ENCODE results near the gene U2AF1L4.

Gene U2AF1L4

GRCh38 chr19:35754370-35755130, 9.3 kb upstream of the U2AF1L4 start:
- no peak overlapping the region for H3K4me3 ChIP-seq (ENCODE audit: low read depth, low read length)
- DNase-seq (ENCODE audit: low read depth, low spot score) = no peak
- TF ChIP-seq CTCF (IDR thresholded peaks at IDR 0.05; ENCODE audit: low read depth, low read length) = no peak
- in situ Hi-C loops (cut with HindIII; ENCODE audit: low sequenced_read_pairs) = no loop called here

DNA sequence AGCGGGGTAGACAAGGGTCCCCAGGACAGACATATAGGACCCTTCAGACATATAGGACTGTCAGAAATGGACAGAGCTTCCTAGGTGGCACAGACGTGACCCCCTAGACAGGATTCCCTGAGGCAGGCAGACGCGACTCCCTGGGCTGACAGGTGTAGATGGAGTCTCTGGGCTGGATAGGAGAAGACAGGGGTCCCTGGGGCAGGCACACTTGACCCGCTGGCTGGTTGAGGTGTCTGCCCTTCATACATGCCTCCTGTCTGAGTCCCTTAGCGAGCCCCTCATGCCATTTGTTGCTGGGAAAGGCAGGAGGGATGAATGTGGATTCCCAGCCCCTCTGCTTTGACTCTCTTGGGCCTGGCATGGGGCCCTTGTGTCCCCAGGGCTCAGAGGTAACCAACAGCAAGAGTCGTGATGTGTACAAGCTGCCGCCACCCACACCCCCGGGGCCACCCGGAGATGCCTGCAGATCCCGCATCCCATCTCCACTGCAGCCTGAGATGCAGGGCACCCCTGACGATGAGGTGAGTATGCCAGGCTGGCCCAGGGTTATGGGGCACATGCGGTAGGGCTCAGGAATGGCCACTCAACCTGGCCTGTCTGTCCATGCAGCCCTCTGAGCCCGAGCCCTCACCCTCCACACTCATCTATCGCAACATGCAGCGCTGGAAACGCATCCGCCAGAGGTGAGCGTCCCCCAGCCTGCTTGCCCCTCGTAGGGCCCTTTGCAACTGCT, 8.6 kb upstream of the U2AF1L4 start:
- H3K4me3 ChIP-seq (ENCODE audit: low read depth, low read length) = no peak overlapping the region
- no peak for DNase-seq (ENCODE audit: low read depth, low spot score)
- no peak for TF ChIP-seq CTCF (IDR thresholded peaks at IDR 0.05; ENCODE audit: low read depth, low read length)
- in situ Hi-C loops (cut with HindIII; ENCODE audit: low sequenced_read_pairs) = no loop called here

- no peak for DNase-seq (ENCODE audit: low read depth, low spot score)
- no peak for TF ChIP-seq CTCF (IDR thresholded peaks at IDR 0.05; ENCODE audit: low read depth, low read length)
- in situ Hi-C loops (cut with HindIII; ENCODE audit: low sequenced_read_pairs) = no loop called here
- no peak overlapping the region for H3K4me3 ChIP-seq (ENCODE audit: low read depth, low read length)
These were observed 7.6 kb upstream of the U2AF1L4 start for GRCh38 chr19:35752746-35753350.

DNA sequence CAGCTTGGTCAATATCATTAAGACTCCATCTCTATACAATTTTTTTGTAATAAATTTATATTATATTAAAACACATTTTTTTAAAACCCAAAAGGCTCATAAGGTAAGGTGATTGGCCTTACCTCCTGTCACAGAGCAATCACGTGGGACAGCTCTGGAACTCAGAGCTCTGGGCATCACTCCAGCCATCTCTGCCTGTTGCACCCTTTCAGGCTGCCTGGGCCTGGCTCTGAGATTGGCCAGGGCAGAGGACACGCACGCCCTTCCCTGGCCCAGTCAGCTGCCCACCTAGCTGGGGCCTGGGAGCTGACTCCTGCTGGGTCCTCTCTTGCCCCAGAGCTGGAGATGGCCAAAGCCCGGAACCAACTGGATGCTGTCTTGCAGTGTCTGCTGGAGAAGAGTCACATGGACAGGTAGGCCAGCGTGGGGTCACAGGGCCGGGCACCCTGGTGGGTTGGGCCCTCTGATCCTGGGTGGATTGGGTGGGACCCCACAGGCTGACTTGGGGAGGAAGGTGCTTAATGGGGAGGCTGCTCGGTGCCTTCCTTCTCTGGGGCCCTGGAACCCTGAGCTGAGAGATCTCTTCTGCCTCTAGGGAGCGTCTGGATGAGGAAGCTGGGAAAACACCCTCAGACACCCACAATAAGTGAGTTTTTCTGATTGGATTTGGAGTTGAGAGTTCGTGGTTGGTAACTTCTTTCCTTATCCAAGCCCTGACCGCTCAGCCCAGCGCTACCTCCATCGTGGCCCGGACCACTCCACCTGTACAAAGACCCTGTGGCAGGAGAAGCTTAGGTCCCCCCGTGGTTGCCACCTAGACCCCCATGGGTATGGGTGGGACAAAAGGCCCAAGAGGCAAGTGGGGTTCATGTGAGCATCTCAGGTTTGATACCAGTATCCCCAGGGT, 6.9 kb upstream of the U2AF1L4 start:
- H3K4me3 ChIP-seq (ENCODE audit: low read depth, low read length) = no peak overlapping the region
- TF ChIP-seq CTCF (IDR thresholded peaks at IDR 0.05; ENCODE audit: low read depth, low read length) = no peak
- no peak for DNase-seq (ENCODE audit: low read depth, low spot score)
- in situ Hi-C loops (cut with HindIII; ENCODE audit: low sequenced_read_pairs) = no loop called here

- H3K4me3 ChIP-seq (ENCODE audit: low read depth, low read length) = no peak overlapping the region
- no peak for TF ChIP-seq CTCF (IDR thresholded peaks at IDR 0.05; ENCODE audit: low read depth, low read length)
- no peak for DNase-seq (ENCODE audit: low read depth, low spot score)
- in situ Hi-C loops (cut with HindIII; ENCODE audit: low sequenced_read_pairs) = no loop called here
These were observed 4.9 kb upstream of the U2AF1L4 start for GRCh38 chr19:35750167-35750566.
